ENCODE measurements around the gene HACD4.

GRCh38 chr9:21002040-21002439 is 29.4 kb downstream of the HACD4 start:
- TF ChIP-seq, protein P1, sequence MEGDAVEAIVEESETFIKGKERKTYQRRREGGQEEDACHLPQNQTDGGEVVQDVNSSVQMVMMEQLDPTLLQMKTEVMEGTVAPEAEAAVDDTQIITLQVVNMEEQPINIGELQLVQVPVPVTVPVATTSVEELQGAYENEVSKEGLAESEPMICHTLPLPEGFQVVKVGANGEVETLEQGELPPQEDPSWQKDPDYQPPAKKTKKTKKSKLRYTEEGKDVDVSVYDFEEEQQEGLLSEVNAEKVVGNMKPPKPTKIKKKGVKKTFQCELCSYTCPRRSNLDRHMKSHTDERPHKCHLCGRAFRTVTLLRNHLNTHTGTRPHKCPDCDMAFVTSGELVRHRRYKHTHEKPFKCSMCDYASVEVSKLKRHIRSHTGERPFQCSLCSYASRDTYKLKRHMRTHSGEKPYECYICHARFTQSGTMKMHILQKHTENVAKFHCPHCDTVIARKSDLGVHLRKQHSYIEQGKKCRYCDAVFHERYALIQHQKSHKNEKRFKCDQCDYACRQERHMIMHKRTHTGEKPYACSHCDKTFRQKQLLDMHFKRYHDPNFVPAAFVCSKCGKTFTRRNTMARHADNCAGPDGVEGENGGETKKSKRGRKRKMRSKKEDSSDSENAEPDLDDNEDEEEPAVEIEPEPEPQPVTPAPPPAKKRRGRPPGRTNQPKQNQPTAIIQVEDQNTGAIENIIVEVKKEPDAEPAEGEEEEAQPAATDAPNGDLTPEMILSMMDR (IDR thresholded peaks at IDR 0.05 in 4 of 5, conservative IDR thresholded peaks at IDR 0.05 in 1 of 5) = no peak
- TF ChIP-seq POLR2A (IDR thresholded peaks at IDR 0.05) = no peak

Measured in gastrocnemius medialis (tissue), 4 donors.